Retina (tissue), 1 donor: Measurements from ENCODE around the gene NCOA3.

Experiments
- DNase-seq: peaks from one replicate; pipeline ENCODE4 v3.0.0-alpha.2; 2016

The NCOA3 gene

GRCh38 chr20:47687095-47687987, 185.7 kb downstream of the NCOA3 start:
- DNase-seq, result no peak

GRCh38 chr20:47688385-47689381, 187.0 kb downstream of the NCOA3 start:
- DNase-seq, result no peak

- no peak for DNase-seq
Measured at GRCh38 chr20:47689731-47690130, 188.0 kb downstream of the NCOA3 start.

GRCh38 chr20:47691625-47692024, 189.9 kb downstream of the NCOA3 start:
- DNase-seq, result peak; percentile 52

GRCh38 chr20:47694021-47694818, 192.5 kb downstream of the NCOA3 start:
- no peak for DNase-seq

- no peak for DNase-seq
Measured at GRCh38 chr20:47696856-47697255, 195.2 kb downstream of the NCOA3 start.

GRCh38 chr20:47698142-47698541, 196.5 kb downstream of the NCOA3 start:
- DNase-seq, result no peak

- no peak for DNase-seq
Measured at GRCh38 chr20:47699818-47700217, 198.1 kb downstream of the NCOA3 start.

- no peak for DNase-seq
Measured at GRCh38 chr20:47700327-47700726, 198.6 kb downstream of the NCOA3 start.

- DNase-seq, result no peak
Measured at GRCh38 chr20:47701612-47702011, 199.9 kb downstream of the NCOA3 start.

GRCh38 chr20:47703748-47704147, 202.1 kb downstream of the NCOA3 start:
- no peak for DNase-seq

GRCh38 chr20:47704746-47705496, 203.2 kb downstream of the NCOA3 start:
- DNase-seq, result no peak

- no peak for DNase-seq
Measured at GRCh38 chr20:47705497-47705856, 203.8 kb downstream of the NCOA3 start.

- DNase-seq, result no peak
Measured at GRCh38 chr20:47706345-47706744, 204.7 kb downstream of the NCOA3 start.
